H9 (cell line): ENCODE measurements around the gene SDK1. TPM values are rescaled to one million over a fixed set of nuclear protein-coding genes. Genes with fewer than 3 reads are reported as not detected.

Experiments used
- DNase-seq: peaks from one replicate; pipeline ENCODE4 v3.0.0-alpha.2; 2017
- H2AFZ ChIP-seq: one replicate; pipeline ENCODE4 v1.6.1; 2013; ENCODE audit warnings: mild to moderate bottlenecking, low read length, control low read depth, moderate library complexity
- H2AK5ac ChIP-seq: 2 replicates; pipeline ENCODE4 v1.6.1; 2013; ENCODE audit warnings: low read length, control low read depth, mixed read lengths; ENCODE audit not compliant: insufficient read length
- H2BK120ac ChIP-seq: one replicate; pipeline ENCODE4 v1.6.1; 2013; ENCODE audit warnings: low read depth, mild to moderate bottlenecking, low read length, control low read depth, inconsistent platforms; ENCODE audit not compliant: poor library complexity, severe bottlenecking
- H2BK12ac ChIP-seq: 2 replicates; pipeline ENCODE4 v1.6.1; 2013; ENCODE audit warnings: low read length, control low read depth, mixed read lengths, low read depth; ENCODE audit not compliant: insufficient read length
- H2BK15ac ChIP-seq: 2 replicates; pipeline ENCODE4 v1.6.1; 2013; ENCODE audit warnings: low read depth, low read length, control low read depth
- H2BK20ac ChIP-seq: one replicate; pipeline ENCODE4 v1.6.1; 2013; ENCODE audit warnings: low read depth, mild to moderate bottlenecking, low read length, control low read depth, inconsistent platforms; ENCODE audit not compliant: poor library complexity, severe bottlenecking
- H2BK5ac ChIP-seq: 2 replicates; pipeline ENCODE4 v1.6.1; 2013; ENCODE audit warnings: low read length, control low read depth, mixed read lengths; ENCODE audit not compliant: insufficient read length
- H3K14ac ChIP-seq: 2 replicates; pipeline ENCODE4 v1.6.1; 2013; ENCODE audit warnings: low read length, control low read depth; ENCODE audit not compliant: insufficient read depth
- H3K18ac ChIP-seq: 2 replicates; pipeline ENCODE4 v1.6.1; 2013; ENCODE audit warnings: low read depth, mild to moderate bottlenecking, mixed read lengths, low read length, control low read depth; ENCODE audit not compliant: insufficient read length
- H3K23ac ChIP-seq: 2 replicates; pipeline ENCODE4 v1.6.1; 2013; ENCODE audit warnings: low read length, control low read depth, mixed read lengths, low read depth; ENCODE audit not compliant: insufficient read length
- H3K23me2 ChIP-seq: 2 replicates; pipeline ENCODE4 v1.6.1; 2013; ENCODE audit warnings: low read depth, mild to moderate bottlenecking, mixed read lengths, low read length, control low read depth; ENCODE audit not compliant: insufficient read length, poor library complexity, severe bottlenecking
- H3K27ac ChIP-seq: 2 replicates; pipeline ENCODE4 v1.5.1; 2013; ENCODE audit warnings: low read length, control low read depth, mixed read lengths, low read depth; ENCODE audit not compliant: insufficient read length
- H3K27me3 ChIP-seq: 2 replicates; pipeline ENCODE4 v1.6.1; 2013; ENCODE audit warnings: low read length, control low read depth, inconsistent platforms; ENCODE audit not compliant: insufficient read depth
- H3K4ac ChIP-seq: 2 replicates; pipeline ENCODE4 v1.6.1; 2013; ENCODE audit warnings: low read depth, mild to moderate bottlenecking, control low read depth, inconsistent platforms, low read length, moderate library complexity
- H3K4me1 ChIP-seq: 2 replicates; pipeline ENCODE4 v1.6.1; 2013; ENCODE audit warnings: low read length, control low read depth, inconsistent platforms; ENCODE audit not compliant: insufficient read depth
- H3K4me2 ChIP-seq: 2 replicates; pipeline ENCODE4 v1.6.1; 2013; ENCODE audit warnings: low read length, control low read depth, mixed read lengths; ENCODE audit not compliant: insufficient read length, insufficient read depth
- H3K56ac ChIP-seq: 2 replicates; pipeline ENCODE4 v1.6.1; 2013; ENCODE audit warnings: low read depth, mild to moderate bottlenecking, mixed read lengths, low read length, control low read depth; ENCODE audit not compliant: insufficient read length
- H3K79me1 ChIP-seq: 2 replicates; pipeline ENCODE4 v1.6.1; 2013; ENCODE audit warnings: low read depth, mild to moderate bottlenecking, moderate library complexity, low read length, control low read depth, inconsistent platforms; ENCODE audit not compliant: insufficient read depth, poor library complexity, severe bottlenecking
- H3K79me2 ChIP-seq: 2 replicates; pipeline ENCODE4 v1.6.1; 2013; ENCODE audit warnings: low read length, control low read depth, inconsistent platforms; ENCODE audit not compliant: insufficient read depth
- H3K9ac ChIP-seq: 2 replicates; pipeline ENCODE4 v1.6.1; 2013; ENCODE audit warnings: low read length, control low read depth, mixed read lengths; ENCODE audit not compliant: insufficient read length; ENCODE audit errors: extremely low read depth
- H3K9me3 ChIP-seq: one replicate; pipeline ENCODE4 v1.6.1; 2013; ENCODE audit warnings: low read depth, low read length, inconsistent platforms; ENCODE audit not compliant: control insufficient read depth
- H3T11ph ChIP-seq: one replicate; pipeline ENCODE4 v1.6.1; 2013; ENCODE audit warnings: mild to moderate bottlenecking, low read length, control low read depth, inconsistent platforms
- H4K20me1 ChIP-seq: one replicate; pipeline ENCODE4 v1.6.1; 2013; ENCODE audit not compliant: control insufficient read depth, insufficient read length, insufficient read depth
- H4K5ac ChIP-seq: 2 replicates; pipeline ENCODE4 v1.6.1; 2013; ENCODE audit warnings: low read depth, mild to moderate bottlenecking, mixed read lengths, low read length, control low read depth; ENCODE audit not compliant: insufficient read length
- H4K8ac ChIP-seq: replicated peaks from 2 replicates; pipeline ENCODE4 v1.6.1; 2013; ENCODE audit warnings: low read length, control low read depth, mixed read lengths, low read depth; ENCODE audit not compliant: insufficient read length
- H4K91ac ChIP-seq: 2 replicates; pipeline ENCODE4 v1.6.1; 2013; ENCODE audit warnings: low read depth, mild to moderate bottlenecking, moderate library complexity, mixed read lengths, low read length, control low read depth; ENCODE audit not compliant: insufficient read length
- H3K27ac Mint-ChIP-seq, 3 experiments: 2 replicates in 2 of 3; 3 replicates in 1 of 3; pipeline ENCODE4 v1.8.0; 2020 to 2021; ENCODE audit warnings: mixed read lengths in 3 of 3, mild to moderate bottlenecking in 1 of 3, moderate library complexity in 1 of 3
- H3K27me3 Mint-ChIP-seq: 2 replicates; pipeline ENCODE4 v1.8.0; 2021; ENCODE audit warnings: low read depth, mild to moderate bottlenecking, moderate library complexity, mixed read lengths
- H3K36me3 Mint-ChIP-seq, 3 experiments: 2 replicates in 2 of 3; 3 replicates in 1 of 3; pipeline ENCODE4 v1.8.0; 2020 to 2021; ENCODE audit warnings: low read depth in 3 of 3, mixed read lengths in 3 of 3; ENCODE audit not compliant: insufficient read depth in 1 of 3
- H3K4me1 Mint-ChIP-seq, 2 experiments: 2 replicates each; pipeline ENCODE4 v1.8.0; 2020; ENCODE audit warnings: mixed read lengths in 2 of 2
- H3K4me3 Mint-ChIP-seq, 2 experiments: 2 replicates in 1 of 2; 3 replicates in 1 of 2; pipeline ENCODE4 v1.8.0; 2020 to 2021; ENCODE audit warnings: mild to moderate bottlenecking in 2 of 2, mixed read lengths in 2 of 2, moderate library complexity in 1 of 2
- H3K9me3 Mint-ChIP-seq, 2 experiments: 2 replicates in 1 of 2; 3 replicates in 1 of 2; pipeline ENCODE4 v1.8.0; 2020; ENCODE audit warnings: mild to moderate bottlenecking in 2 of 2, mixed read lengths in 2 of 2, moderate library complexity in 1 of 2
- CTCF ChIP-seq: fragments of 200-600 bp; sonication (generic); conservative IDR thresholded peaks from 3 replicates; pipeline ENCODE4 v1.8.0; 2021; ENCODE audit warnings: antibody characterized with exemption, mild to moderate bottlenecking
- WGBS: extraction: QIAGEN DNeasy Blood & Tissue Kit; methylation state at CpG from one replicate; pipeline ENCODE4 v1.1.7; 2013; ENCODE audit warnings: missing lambda C conversion rate, low lambda C conversion rate, mixed read lengths; ENCODE audit not compliant: insufficient read length; ENCODE audit errors: extremely low coverage; 5-methylcytosine and 5-hydroxymethylcytosine counted together
- total RNA-seq: library from RNA; stranded (reverse); gene quantifications from 2 replicates; pipeline ENCODE4 v1.2.1, GENCODE V29; 2021

SDK1 gene
- total RNA-seq, 1 experiment from 2014 or later, result 8.7 TPM

- no peak overlapping the region for H3K14ac ChIP-seq
- WGBS, result no CpG with 5 or more reads among the region's 4 CpGs
- no peaks in the 10 kb centered on the region for H3K4me1 ChIP-seq
- no peak overlapping the region for H3T11ph ChIP-seq
- no peak overlapping the region for H3K56ac ChIP-seq
- no peak overlapping the region for H3K27ac Mint-ChIP-seq
- no peak overlapping the region for H2BK20ac ChIP-seq
- no peak overlapping the region for H2BK120ac ChIP-seq
- H4K91ac ChIP-seq, result no peak overlapping the region
- no peaks in the 10 kb centered on the region for H3K9me3 Mint-ChIP-seq
- H3K79me1 ChIP-seq, result no peaks in the 10 kb centered on the region
- H3K36me3 Mint-ChIP-seq, result no peaks in the 10 kb centered on the region
- no peaks in the 10 kb centered on the region for H3K27me3 ChIP-seq
- no peak overlapping the region for H2BK12ac ChIP-seq
- H4K20me1 ChIP-seq, result no peaks in the 10 kb centered on the region
- H3K9me3 ChIP-seq, result no peaks in the 10 kb centered on the region
- H3K27ac ChIP-seq, result no peak overlapping the region
- H3K4me1 Mint-ChIP-seq, result no peaks in the 10 kb centered on the region
- no peak for TF ChIP-seq CTCF
- no peak overlapping the region for H2BK15ac ChIP-seq
- H3K18ac ChIP-seq, result no peak overlapping the region
- H3K4me2 ChIP-seq, result no peak overlapping the region
- H4K5ac ChIP-seq, result no peak overlapping the region
- no peak overlapping the region for H3K9ac ChIP-seq
- H2AK5ac ChIP-seq, result no peak overlapping the region
- no peaks in the 10 kb centered on the region for H3K23me2 ChIP-seq
- no peak overlapping the region for H3K4ac ChIP-seq
- no peak overlapping the region for H2AFZ ChIP-seq
- no peak for DNase-seq
- H3K27me3 Mint-ChIP-seq, result peaks cover 1% of the 10 kb centered on the region; the same call in 1 of the 2 replicates
- H2BK5ac ChIP-seq, result no peak overlapping the region
- H3K4me3 Mint-ChIP-seq, result no peak overlapping the region
- no peaks in the 10 kb centered on the region for H3K79me2 ChIP-seq
- no peak overlapping the region for H3K23ac ChIP-seq
- no peak overlapping the region for H4K8ac ChIP-seq
These were observed 531.1 kb downstream of the SDK1 start for GRCh38 chr7:3832199-3832598.
